K562 (cell line): ENCODE results near the gene ACSF2. TPM values are rescaled to one million over a fixed set of nuclear protein-coding genes. Genes with fewer than 3 reads are reported as not detected.

Experiments
- ATAC-seq: fragments of 200-7000 bp; cut with Tn5 transposase; 3 replicates; pipeline ENCODE4 v1.9.1; 2020; ENCODE audit warnings: moderate library complexity
- BruUV-seq: library from RNA; stranded (reverse); fragments of 400-500 nt; replicated peaks from 2 replicates; lab custom pipeline; 2021; lab: Mats Ljungman, UMichigan
- CTCF ChIA-PET: fragments of 300-600 bp; formaldehyde crosslinking; extraction: SDS; loops from one replicate; lab custom pipeline; 2021; ENCODE audit warnings: low intra/inter-chr PET ratio; lab: Yijun Ruan, JAX
- POLR2A ChIA-PET: fragments of 300-600, 350-650 bp; sonication (Branson Sonifier 250); formaldehyde crosslinking; extraction: SDS; loops from one replicate; lab custom pipeline; 2021; ENCODE audit warnings: antibody characterized with exemption, inconsistent platforms; lab: Yijun Ruan, JAX
- DNase-seq, 4 experiments: peaks; one replicate each; pipeline versions ENCODE4 v3.0.0 to v3.0.0-alpha.2; 2011 to 2018; ENCODE audit warnings: low spot score in 3 of 4, mixed read lengths in 3 of 4; ENCODE audit errors: extremely low read depth in 1 of 4
- FAIRE-seq: peaks from 2 replicates; lab custom pipeline; 2011; peaks lifted over from hg19 to GRCh38; lab: Jason Lieb, UNC
- H2AFZ ChIP-seq: 2 replicates; pipeline ENCODE4 v1.6.0; 2011; ENCODE audit warnings: low read depth, low read length, control low read depth, inconsistent platforms
- H3K27ac ChIP-seq: fragments of 200-600 bp; 3 replicates; pipeline ENCODE4 v1.8.0; 2011; ENCODE audit warnings: low read depth, mild to moderate bottlenecking, control low read depth, inconsistent platforms, low read length, moderate library complexity, mixed read lengths; ENCODE audit errors: extremely low read depth
- H3K27me3 ChIP-seq, 2 experiments: fragments of 300-600 bp in 1 of 2; 2 replicates in 1 of 2; 3 replicates in 1 of 2; pipeline versions ENCODE4 v1.6.0 to v1.8.0; 2011; ENCODE audit warnings: inconsistent platforms in 2 of 2, low read length in 2 of 2, mild to moderate bottlenecking in 1 of 2, mixed read lengths in 1 of 2, moderate library complexity in 1 of 2; ENCODE audit not compliant: control insufficient read depth in 2 of 2, insufficient read depth in 2 of 2
- H3K36me3 ChIP-seq: fragments of 300-600 bp; 3 replicates; pipeline ENCODE4 v1.8.0; 2011; ENCODE audit warnings: mild to moderate bottlenecking, low read length, inconsistent platforms; ENCODE audit not compliant: control insufficient read depth, insufficient read depth
- H3K4me1 ChIP-seq, 2 experiments: fragments of 200-600 bp in 1 of 2; replicated peaks in 1 of 2; 2 replicates in 1 of 2; 3 replicates in 1 of 2; pipeline versions ENCODE4 v1.5.1 to v1.8.0; 2011; ENCODE audit warnings: inconsistent platforms in 2 of 2, low read length in 2 of 2, mild to moderate bottlenecking in 1 of 2, mixed read lengths in 1 of 2, moderate library complexity in 1 of 2; ENCODE audit not compliant: control insufficient read depth in 2 of 2, insufficient read depth in 2 of 2
- H3K4me2 ChIP-seq: 2 replicates; pipeline ENCODE4 v1.6.1; 2011; ENCODE audit warnings: low read length, control low read depth, inconsistent platforms, mixed read lengths; ENCODE audit not compliant: insufficient read depth
- H3K4me3 ChIP-seq: fragments of 200-600 bp; sonication (generic), shearing (Covaris generic); 2 replicates; pipeline ENCODE4 v1.5.1; 2016; ENCODE audit warnings: control low read depth, inconsistent platforms
- H3K79me2 ChIP-seq: fragments of 200-600 bp; 3 replicates; pipeline ENCODE4 v1.8.0; 2011; ENCODE audit warnings: low read length, inconsistent platforms; ENCODE audit not compliant: control insufficient read depth, insufficient read depth
- H3K9ac ChIP-seq, 2 experiments: 2 replicates each; pipeline versions ENCODE4 v1.6.0 to v1.6.1; 2011; ENCODE audit warnings: low read depth in 2 of 2, low read length in 2 of 2, control low read depth in 1 of 2, inconsistent platforms in 1 of 2, mild to moderate bottlenecking in 1 of 2, mixed read lengths in 1 of 2; ENCODE audit not compliant: insufficient read depth in 1 of 2
- H3K9me1 ChIP-seq: one replicate; pipeline ENCODE4 v1.6.0; 2011; ENCODE audit warnings: inconsistent platforms, mild to moderate bottlenecking, low read length, moderate library complexity; ENCODE audit not compliant: control insufficient read depth, insufficient read depth
- H3K9me3 ChIP-seq: replicated peaks from 2 replicates; pipeline ENCODE4 v1.5.1; 2011; ENCODE audit warnings: low read depth, low read length, inconsistent platforms; ENCODE audit not compliant: control insufficient read depth, insufficient read depth
- H4K20me1 ChIP-seq: replicated peaks from 2 replicates; pipeline ENCODE4 v1.6.1; 2011; ENCODE audit warnings: low read length, inconsistent platforms, mixed read lengths; ENCODE audit not compliant: control insufficient read depth, insufficient read depth
- CREM ChIP-seq: IDR thresholded peaks from 2 replicates; pipeline ENCODE4 v1.6.1; 2014; ENCODE audit warnings: antibody characterized with exemption, low read depth
- E4F1 ChIP-seq: fragments of 250-450 bp; sonication (Bioruptor Pico); IDR thresholded peaks from 2 replicates; pipeline ENCODE4 v1.5.0; 2021; ENCODE audit warnings: mild to moderate bottlenecking, borderline replicate concordance
- TEAD2 ChIP-seq: fragments of 450-650 bp; IDR thresholded peaks from 2 replicates; pipeline ENCODE4 v1.6.1; 2016; ENCODE audit warnings: missing genetic modification characterization, control low read depth, missing compliant biosample characterization
- TOE1 ChIP-seq, 2 experiments: fragments of 450-650 bp in 1 of 2; sonication (generic) in 1 of 2; formaldehyde crosslinking in 1 of 2; IDR thresholded peaks; 2 replicates each; pipeline versions ENCODE4 v1.7.1 to v1.8.0; 2016 to 2022; ENCODE audit warnings: borderline replicate concordance in 2 of 2, mild to moderate bottlenecking in 2 of 2, antibody characterized with exemption in 1 of 2, inconsistent platforms in 1 of 2, low read depth in 1 of 2, missing genetic modification reagents in 1 of 2, moderate library complexity in 1 of 2
- ZBTB8A ChIP-seq: fragments of 450-650 bp; IDR thresholded peaks from 2 replicates; pipeline ENCODE4 v1.6.1; 2018; ENCODE audit warnings: mild to moderate bottlenecking, moderate library complexity; ENCODE audit not compliant: partially characterized antibody
- ZNF263 ChIP-seq: sonication (generic); formaldehyde crosslinking; IDR thresholded peaks from 2 replicates; pipeline ENCODE4 v1.8.0; 2022; ENCODE audit warnings: mild to moderate bottlenecking, missing genetic modification reagents, borderline replicate concordance
- ZNF449 ChIP-seq: fragments of 250-450 bp; sonication (Bioruptor Pico); IDR thresholded peaks from 2 replicates; pipeline ENCODE4 v1.8.0; 2022; ENCODE audit warnings: moderate library complexity, mild to moderate bottlenecking, inconsistent platforms
- WGBS: fragments of 100-300 bp; shearing (Covaris generic); methylation state at CpG from one replicate; pipeline ENCODE4 v1.1.6; 2016; ENCODE audit warnings: low coverage, mixed read lengths; ENCODE audit not compliant: insufficient coverage; ENCODE audit errors: missing lambda C conversion rate; 5-methylcytosine and 5-hydroxymethylcytosine counted together
- in situ Hi-C: fragments of 300-500 bp; cut with MboI; formaldehyde crosslinking; loops from 4 replicates; pipeline ENCODE4 v1.15.0; 2018; ENCODE audit warnings: inconsistent platforms, mixed read lengths
- intact Hi-C: fragments of 100-400 bp; cut with micrococcal nuclease; formaldehyde crosslinking; loops from 2 replicates; pipeline ENCODE4 v1.14.2; 2022
- polyA plus RNA-seq, 8 experiments: library from polyadenylated mRNA; depleted of rRNA in 4 of 8; stranded (reverse) in 5 of 8; unstranded in 3 of 8; fragments of >200 nt; fragmentation: Nextera tagmentation in 2 of 8; fragmentation: Illumina TruSeq in 1 of 8; extraction: Ambion mirVana in 2 of 8; extraction: Trizol in 1 of 8; gene quantifications; 2 replicates each; pipeline versions ENCODE4 v1.2.1 to v1.2.3, GENCODE V29; 2011 to 2014; ENCODE audit warnings: inconsistent platforms in 1 of 8, missing spikeins in 1 of 8
- total RNA-seq, 7 experiments: library from RNA; depleted of rRNA in 6 of 7; stranded (reverse); fragments of >200 nt in 6 of 7; fragmentation: Illumina TruSeq in 2 of 7; extraction: Trizol in 2 of 7; gene quantifications; 2 replicates each; pipeline versions ENCODE4 v1.2.1 to v1.2.3, GENCODE V29; 2011 to 2021; ENCODE audit warnings: low replicate concordance in 1 of 7

ACSF2 gene
- total and polyA plus RNA-seq, 9 of the 15 experiments (the other 6 are each of a cell fraction or from before 2014, with no cell fraction given): 0.89 to 6.1 (median 3.5) TPM

DNA sequence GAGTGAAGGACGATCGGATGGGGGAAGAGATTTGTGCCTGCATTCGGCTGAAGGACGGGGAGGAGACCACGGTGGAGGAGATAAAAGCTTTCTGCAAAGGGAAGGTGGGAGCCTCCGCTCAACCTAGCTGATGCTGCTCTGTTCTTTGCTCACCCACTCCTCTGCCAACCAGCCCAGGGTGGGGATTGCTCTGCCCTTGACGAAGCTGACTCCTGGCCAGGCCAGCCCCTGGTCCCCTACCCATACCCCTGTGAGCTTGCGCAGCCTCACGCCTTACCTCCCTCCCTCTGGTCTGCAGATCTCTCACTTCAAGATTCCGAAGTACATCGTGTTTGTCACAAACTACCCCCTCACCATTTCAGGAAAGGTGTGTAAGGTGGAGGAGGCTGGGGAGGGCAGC is 47.9 kb downstream of the ACSF2 start:
- peaks cover 21 to 50% of the 10 kb centered on the region in 2 experiments; a peak in 4 of 5 replicates for H3K27me3 ChIP-seq
- H3K4me1 ChIP-seq: peaks cover 7 to 31% of the 10 kb centered on the region in 2 experiments; a peak in 4 of 5 replicates
- no peaks in the 10 kb centered on the region for H3K36me3 ChIP-seq
- no peak overlapping the region for H3K27ac ChIP-seq
- CTCF ChIA-PET: no interaction called here
- WGBS: 27% methylated on average over 10 of the region's 11 CpGs
- FAIRE-seq: no peak
- no peak overlapping the region for H3K4me3 ChIP-seq
- 0 out of 2 replicates have a peak, but pooled peaks cover 3% of the 10 kb centered on the region for H4K20me1 ChIP-seq
- no TSS peak for BruUV-seq
- no peak overlapping the region for H2AFZ ChIP-seq
- no peak for DNase-seq
- no peaks in the 10 kb centered on the region for H3K9me3 ChIP-seq
- POLR2A ChIA-PET: no interaction called here
- no peak overlapping the region for H3K4me2 ChIP-seq
- TF ChIP-seq TOE1 (IDR thresholded peaks at IDR 0.05; ENCODE audit: borderline replicate concordance) (no peak), TOE1 (CRISPR knock-in tag; IDR thresholded peaks at IDR 0.05; ENCODE audit: borderline replicate concordance, low read depth) (no peak), TEAD2 (tag) (no peak)
- H3K9ac ChIP-seq: peak overlapping the region in 1 of 2 experiments; percentile 4; a peak in 1 of 4 replicates
- peaks cover 1% of the 10 kb centered on the region; the same call in 2 of the 3 replicates for H3K79me2 ChIP-seq
- H3K9me1 ChIP-seq: no peaks in the 10 kb centered on the region
- ATAC-seq: no peak
- intact Hi-C loops: loop anchor here (10.0 kb wide), 1 partner anchor 179 kb away; no protein-coding TSS in a partner anchor
- in situ Hi-C loops: no loop called here

- Histone ChIP-seq H3K27ac (no peak overlapping the region), H3K36me3 (no peaks in the 10 kb centered on the region), H3K4me2 (no peak overlapping the region), H3K79me2 (peaks cover 6% of the 10 kb centered on the region; the same call in 2 of the 3 replicates), H3K4me3 (no peak overlapping the region), H3K27me3 (peaks cover 16 to 44% of the 10 kb centered on the region in 2 experiments; a peak in 4 of 5 replicates), H3K9ac (no peak overlapping the region), H3K9me1 (no peaks in the 10 kb centered on the region), H4K20me1 (0 out of 2 replicates have a peak, but pooled peaks cover 3% of the 10 kb centered on the region), H3K4me1 (peaks cover 7 to 29% of the 10 kb centered on the region in 2 experiments; a peak in 4 of 5 replicates), H3K9me3 (no peaks in the 10 kb centered on the region), H2AFZ (no peak overlapping the region)
- BruUV-seq: no TSS peak
- no peak for ATAC-seq
- POLR2A ChIA-PET: interaction anchor here (0.6 kb wide), 1 partner anchor 559 kb away, joined by 3 read pairs; no protein-coding TSS in a partner anchor
- in situ Hi-C loops: no loop called here
- intact Hi-C loops: loop anchor here (10.0 kb wide), 1 partner anchor 180 kb away; no protein-coding TSS in a partner anchor
- no peak for FAIRE-seq
- no peak for DNase-seq
- CTCF ChIA-PET: no interaction called here
- 10% methylated on average over 6 of the region's 6 CpGs for WGBS
- TF ChIP-seq ZNF449 (CRISPR knock-in tag) (no peak), E4F1 (CRISPR knock-in tag) (no peak), CREM (no peak), ZBTB8A (no peak), ZNF263 (CRISPR knock-in tag) (no peak)
Measured at GRCh38 chr17:50474523-50474922, 48.5 kb downstream of the ACSF2 start.
